ENCODE data around the gene ZNF91.
A peak's percentile ranks its signal among the peaks of the same experiment; 100 is the strongest.

GRCh38 chr19:23403581-23404324, 8.5 kb upstream of the ZNF91 start:
- peak; percentile 84 for TF ChIP-seq CTCF (IDR thresholded peaks at IDR 0.05)
- no peak for TF ChIP-seq ZFX (IDR thresholded peaks at IDR 0.05; ENCODE audit: borderline replicate concordance)

Measured in 22Rv1 (cell line).